Urinary bladder (tissue), 4 donors: Measurements from ENCODE around the gene PDIK1L. TPM values are rescaled to one million over a fixed set of nuclear protein-coding genes. Genes with fewer than 3 reads are reported as not detected.

ENCODE experiments used
- DNase-seq: peaks from one replicate; pipeline ENCODE4 v3.0.0-alpha.2; 2015; ENCODE audit errors: extremely low spot score
- H3K27ac ChIP-seq: one replicate; pipeline ENCODE4 v1.5.1; 2013; ENCODE audit warnings: low read depth, mild to moderate bottlenecking, moderate library complexity
- H3K36me3 ChIP-seq: one replicate; pipeline ENCODE4 v1.6.1; 2013; ENCODE audit warnings: mild to moderate bottlenecking, moderate library complexity; ENCODE audit not compliant: insufficient read depth
- H3K4me1 ChIP-seq: one replicate; pipeline ENCODE4 v1.6.1; 2013; ENCODE audit warnings: mild to moderate bottlenecking, moderate library complexity; ENCODE audit not compliant: insufficient read depth
- H3K4me3 ChIP-seq: one replicate; pipeline ENCODE4 v1.5.1; 2013; ENCODE audit warnings: low read depth, low read length
- WGBS: extraction: QIAGEN DNeasy Blood & Tissue Kit; methylation state at CpG from one replicate; pipeline ENCODE4 v1.1.7; 2013; 5-methylcytosine and 5-hydroxymethylcytosine counted together
- polyA plus RNA-seq: library from polyadenylated mRNA; stranded (reverse); fragments of 200-250 nt; gene quantifications from one replicate; pipeline ENCODE4 v1.2.3, GENCODE V29; 2013
- total RNA-seq: library from RNA; depleted of rRNA; stranded (reverse); fragments of >200 nt; gene quantifications from one replicate; pipeline ENCODE4 v1.2.3, GENCODE V29; 2014
- donor health status: healthy with polysubstance abuse.
- donor health status: healthy.

The PDIK1L gene
- total and polyA plus RNA-seq, 2 donors = 4.4 to 18.6 TPM

DNA sequence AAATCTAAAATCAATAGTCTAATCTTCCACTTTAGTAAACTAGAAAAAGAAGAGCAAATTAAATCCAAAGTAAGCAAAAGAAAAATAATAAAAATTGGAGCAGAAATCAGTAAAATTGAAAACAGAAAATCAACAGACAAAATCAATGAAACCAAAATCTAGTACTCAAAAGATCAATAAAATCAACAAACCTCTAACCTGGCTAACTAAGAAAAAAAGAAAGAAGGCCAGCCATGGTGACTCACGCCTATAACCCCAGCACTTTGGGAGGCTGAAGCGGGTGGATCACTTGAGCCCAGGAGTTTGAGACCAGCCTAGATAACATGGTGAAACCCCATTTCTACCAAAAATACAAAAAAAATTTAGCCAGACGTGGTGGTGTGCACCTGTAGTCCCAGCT is 22.8 kb downstream of the PDIK1L start:
- Histone ChIP-seq H3K36me3 (no peaks in the 10 kb centered on the region), H3K4me3 (no peak overlapping the region), H3K4me1 (no peaks in the 10 kb centered on the region), H3K27ac (no peak overlapping the region)
- WGBS = 93% methylated on average over 3 of the region's 3 CpGs
- DNase-seq = no peak

DNA sequence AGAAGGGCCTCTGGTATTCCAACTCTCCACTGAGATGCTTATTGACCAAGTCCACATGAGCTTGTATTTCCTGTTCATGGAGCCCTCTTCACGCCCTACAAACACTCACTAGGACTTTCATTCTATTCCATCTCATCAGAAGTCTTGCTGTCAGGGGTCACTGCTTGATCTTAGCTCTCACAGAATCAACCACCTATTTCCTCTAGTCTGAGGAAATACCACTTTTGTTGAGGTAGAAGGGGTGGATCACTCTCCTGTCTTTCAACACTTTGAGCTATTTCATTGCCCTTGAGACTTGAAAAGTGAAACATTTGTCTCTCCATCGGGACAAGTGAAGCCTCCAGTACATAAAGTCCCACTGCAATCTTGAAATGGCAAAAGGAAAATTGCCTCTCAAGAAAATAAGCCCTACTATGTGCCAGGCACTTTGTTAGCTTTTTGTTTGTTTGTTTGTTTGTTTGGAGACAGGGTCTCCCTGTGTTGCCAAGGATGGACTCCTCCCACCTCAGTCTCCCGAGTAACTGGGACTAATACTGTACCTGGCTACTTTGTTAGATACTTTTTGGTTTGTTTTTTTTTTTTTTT is 27.4 kb downstream of the PDIK1L start:
- WGBS = 59% methylated on average over 3 of the region's 3 CpGs
- no peak for DNase-seq
- no peaks in the 10 kb centered on the region for H3K36me3 ChIP-seq
- no peak overlapping the region for H3K27ac ChIP-seq
- H3K4me1 ChIP-seq = no peaks in the 10 kb centered on the region
- H3K4me3 ChIP-seq = no peak overlapping the region

DNA sequence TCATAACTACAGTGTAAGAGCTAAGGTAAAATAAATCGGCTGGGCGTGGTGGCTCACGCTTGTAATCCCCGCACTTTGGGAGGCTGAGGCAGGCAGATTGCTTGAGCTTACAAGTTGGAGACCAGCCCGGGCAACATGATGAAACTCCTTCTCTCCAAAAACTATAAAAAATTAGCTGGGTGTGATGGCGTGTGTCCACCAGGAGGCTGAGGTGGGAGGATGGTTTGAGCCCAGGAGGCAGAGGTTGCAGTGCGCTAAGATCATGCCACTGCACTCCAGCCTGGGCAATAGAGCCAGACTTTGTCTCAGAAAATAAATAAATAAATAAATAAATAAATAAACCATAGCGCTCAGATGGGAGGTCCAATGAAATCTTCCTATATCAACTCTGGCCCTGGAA is 30.5 kb downstream of the PDIK1L start:
- 78% methylated on average over 8 of the region's 8 CpGs for WGBS
- no peak for DNase-seq
- H3K36me3 ChIP-seq = no peaks in the 10 kb centered on the region
- H3K27ac ChIP-seq = no peak overlapping the region
- H3K4me3 ChIP-seq = no peak overlapping the region
- no peaks in the 10 kb centered on the region for H3K4me1 ChIP-seq

DNA sequence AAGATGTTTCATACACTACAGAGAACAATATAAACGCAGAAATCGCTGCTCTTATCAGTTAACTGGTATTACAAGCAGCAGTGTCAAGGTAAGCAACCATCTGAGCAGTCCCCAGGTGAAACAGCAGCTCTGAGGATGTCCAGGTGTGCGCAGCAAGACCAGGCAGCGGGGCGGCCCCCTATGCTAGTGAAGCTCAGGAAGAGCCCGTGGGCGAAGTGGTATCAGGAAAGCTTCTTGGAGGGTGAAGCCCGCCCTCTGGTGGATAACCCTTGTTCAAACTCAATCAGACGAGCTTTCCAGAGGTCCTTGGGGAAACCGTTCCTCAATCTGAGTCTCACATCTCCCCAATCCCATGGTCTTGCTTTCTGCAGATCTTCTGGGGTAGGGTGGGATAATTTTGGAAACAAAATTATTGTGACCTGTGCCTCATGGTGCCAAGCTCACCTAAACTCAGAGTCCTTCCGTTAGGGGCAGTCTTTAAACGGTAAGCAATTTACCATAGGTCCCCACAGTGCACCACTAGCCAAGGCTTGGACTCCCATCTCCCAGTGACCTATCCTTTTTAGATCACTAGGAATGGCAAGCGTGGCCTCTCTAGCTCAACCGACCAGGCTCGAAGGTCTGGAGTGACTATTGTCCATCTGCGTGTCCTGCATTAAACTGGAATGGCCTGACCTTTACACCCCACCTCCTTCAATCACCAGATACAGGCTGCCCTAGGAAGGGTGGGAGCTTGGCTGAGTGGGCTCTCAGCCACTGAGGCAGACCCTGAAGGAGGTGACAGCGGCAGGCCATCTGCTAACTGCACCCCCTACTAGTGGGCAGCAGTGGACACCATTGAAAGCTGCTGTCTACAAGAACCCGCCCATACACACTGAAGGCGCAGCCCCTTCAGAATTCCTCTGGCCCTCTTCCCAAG is 33.7 kb downstream of the PDIK1L start:
- Histone ChIP-seq H3K27ac (no peak overlapping the region), H3K36me3 (no peaks in the 10 kb centered on the region), H3K4me1 (no peaks in the 10 kb centered on the region), H3K4me3 (no peak overlapping the region)
- peak; percentile 68 for DNase-seq
- 26% methylated on average over 19 of the region's 19 CpGs for WGBS

DNA sequence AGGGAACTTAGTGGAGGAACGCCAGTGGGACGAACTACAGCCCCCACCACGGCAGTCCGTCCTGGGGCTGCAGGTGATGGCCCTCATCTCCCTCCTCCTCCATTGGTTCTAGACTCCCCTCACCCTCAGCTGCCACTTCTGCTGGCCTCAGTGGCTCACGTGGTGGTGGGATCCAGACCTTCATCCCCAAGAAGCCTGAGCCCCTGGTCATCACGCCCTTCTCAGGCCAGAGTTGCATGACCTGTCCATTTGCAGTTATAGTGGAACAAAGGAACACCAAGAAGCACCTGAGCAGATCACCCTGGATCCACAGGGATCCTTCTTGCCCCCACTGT is 34.3 kb downstream of the PDIK1L start:
- no peak for DNase-seq
- Histone ChIP-seq H3K4me1 (no peaks in the 10 kb centered on the region), H3K36me3 (no peaks in the 10 kb centered on the region), H3K27ac (no peak overlapping the region), H3K4me3 (no peak overlapping the region)
- 44% methylated on average over 6 of the region's 6 CpGs for WGBS

DNA sequence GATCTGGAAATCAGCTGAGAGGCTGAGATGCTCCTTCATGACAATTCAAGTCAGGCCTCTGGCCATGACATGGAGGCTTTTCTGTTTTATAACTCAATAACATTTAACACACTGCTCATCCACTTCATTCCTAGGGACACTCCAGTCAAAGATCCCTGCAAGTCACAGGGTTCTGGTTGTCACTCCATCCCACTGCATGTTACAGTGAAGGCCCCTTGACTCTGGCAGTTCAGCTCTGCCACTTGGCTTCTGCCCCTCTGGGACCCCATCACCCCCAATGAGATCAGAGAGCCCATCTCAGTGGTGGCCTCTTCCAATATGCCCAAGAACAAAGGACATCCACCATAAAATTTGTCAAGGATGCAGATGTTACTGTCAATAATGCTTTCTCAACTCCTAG is 37.3 kb downstream of the PDIK1L start:
- H3K27ac ChIP-seq = no peak overlapping the region
- DNase-seq = no peak
- no peaks in the 10 kb centered on the region for H3K4me1 ChIP-seq
- H3K36me3 ChIP-seq = no peaks in the 10 kb centered on the region
- H3K4me3 ChIP-seq = no peak overlapping the region

DNA sequence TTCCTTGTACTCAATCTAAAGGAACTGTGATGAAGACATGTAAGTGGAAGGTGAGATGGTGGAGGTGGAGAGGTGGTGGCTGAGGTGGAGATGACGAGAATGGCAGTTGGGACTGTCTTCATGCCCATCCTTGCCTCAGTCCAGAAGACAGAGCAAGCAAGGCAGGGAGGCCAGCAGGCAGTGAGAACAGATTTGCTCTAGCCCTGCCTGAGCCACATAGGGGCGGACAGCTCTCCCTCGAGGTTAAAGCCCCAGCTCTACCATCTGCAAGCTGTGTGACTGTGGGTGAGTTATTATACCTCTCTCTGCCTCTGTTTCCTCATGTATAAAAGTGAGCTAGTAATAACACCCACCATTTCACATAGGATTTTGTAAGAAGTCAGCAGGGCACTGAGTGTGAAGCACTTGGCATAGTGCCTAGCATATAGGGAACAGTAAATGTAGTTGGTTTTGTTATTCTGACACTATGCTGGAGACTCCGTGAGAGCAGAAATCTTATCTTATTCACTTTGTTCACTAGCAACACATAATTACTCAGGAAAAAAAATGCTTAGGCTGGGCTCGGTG is 42.4 kb downstream of the PDIK1L start:
- H3K4me1 ChIP-seq = no peaks in the 10 kb centered on the region
- WGBS = 46% methylated on average over 5 of the region's 5 CpGs
- no peak for DNase-seq

DNA sequence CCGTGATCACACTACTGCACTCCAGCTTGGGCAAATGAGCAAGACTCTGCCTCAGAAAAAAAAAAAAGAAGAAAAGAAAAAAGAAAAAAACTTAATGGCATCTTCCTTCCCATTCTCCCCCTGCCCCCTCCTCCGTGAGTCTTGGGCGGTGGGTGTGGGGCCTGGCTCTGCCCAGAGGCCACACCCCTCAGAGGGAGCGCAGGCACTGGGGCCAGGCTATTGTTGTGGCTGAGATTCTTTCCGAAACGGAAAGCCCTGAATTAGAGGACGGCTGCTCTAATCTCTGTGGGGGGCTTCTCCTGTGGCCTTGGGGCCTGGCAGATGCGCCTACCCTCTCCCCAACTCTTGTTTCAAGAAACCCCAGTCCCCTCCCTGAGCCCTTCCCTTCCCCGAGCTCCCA is 43.1 kb downstream of the PDIK1L start:
- 42% methylated on average over 9 of the region's 9 CpGs for WGBS
- Histone ChIP-seq H3K4me3 (no peak overlapping the region), H3K27ac (peak overlapping the region; percentile 54), H3K36me3 (no peaks in the 10 kb centered on the region), H3K4me1 (no peaks in the 10 kb centered on the region)
- no peak for DNase-seq

More for the DNA sequence above, 42.4 kb downstream of the PDIK1L start:
- H3K36me3 ChIP-seq = no peaks in the 10 kb centered on the region
- no peak overlapping the region for H3K4me3 ChIP-seq
- H3K27ac ChIP-seq = no peak overlapping the region

DNA sequence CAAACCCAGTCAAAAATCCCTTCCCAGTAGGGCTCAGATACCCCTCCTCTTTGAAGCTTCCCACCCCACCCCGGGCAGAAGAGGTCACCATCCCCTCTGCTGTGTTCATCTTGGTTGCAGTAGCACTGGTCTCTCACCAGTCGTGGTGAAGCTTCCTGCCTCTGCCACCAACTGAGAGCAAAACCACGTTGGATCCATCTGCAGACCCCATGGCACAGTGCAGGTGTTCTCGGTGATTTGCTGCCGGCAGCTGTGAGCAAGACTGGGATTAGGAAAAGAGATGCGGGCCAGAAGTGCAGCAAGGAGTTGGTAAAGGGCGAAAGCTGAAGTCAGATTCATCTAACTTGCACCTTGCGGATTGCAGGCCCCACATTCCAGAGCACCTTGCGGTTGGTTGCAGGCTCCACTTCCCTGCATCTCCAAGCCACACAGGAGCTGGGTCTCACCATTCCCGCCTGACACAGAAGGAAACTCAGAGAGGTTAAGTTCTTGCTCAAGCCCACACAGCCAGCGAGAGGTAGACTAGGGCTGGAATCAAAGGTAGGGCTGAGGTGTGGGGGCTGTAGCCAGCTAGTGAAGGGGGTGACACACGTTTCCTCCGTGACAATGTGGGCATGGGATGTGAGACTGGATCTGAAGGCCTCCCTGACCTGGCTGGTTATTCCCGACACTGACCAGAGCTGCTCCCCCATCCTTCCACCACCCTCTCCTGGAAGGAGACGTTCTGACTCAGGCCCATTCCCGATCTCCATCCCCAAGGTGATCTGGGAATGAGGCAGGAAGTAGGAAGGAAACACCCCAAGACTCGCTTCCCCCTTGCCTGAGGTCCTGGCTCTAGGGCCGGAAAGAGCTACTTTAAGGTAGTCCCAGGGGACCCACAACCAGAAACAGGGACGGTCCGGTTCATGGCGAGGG is 44.0 kb downstream of the PDIK1L start:
- Histone ChIP-seq H3K4me3 (no peak overlapping the region), H3K27ac (no peak overlapping the region), H3K4me1 (no peaks in the 10 kb centered on the region), H3K36me3 (no peaks in the 10 kb centered on the region)
- 58% methylated on average over 21 of the region's 21 CpGs for whole genome bisulfite sequencing
- no peak for DNase-seq

DNA sequence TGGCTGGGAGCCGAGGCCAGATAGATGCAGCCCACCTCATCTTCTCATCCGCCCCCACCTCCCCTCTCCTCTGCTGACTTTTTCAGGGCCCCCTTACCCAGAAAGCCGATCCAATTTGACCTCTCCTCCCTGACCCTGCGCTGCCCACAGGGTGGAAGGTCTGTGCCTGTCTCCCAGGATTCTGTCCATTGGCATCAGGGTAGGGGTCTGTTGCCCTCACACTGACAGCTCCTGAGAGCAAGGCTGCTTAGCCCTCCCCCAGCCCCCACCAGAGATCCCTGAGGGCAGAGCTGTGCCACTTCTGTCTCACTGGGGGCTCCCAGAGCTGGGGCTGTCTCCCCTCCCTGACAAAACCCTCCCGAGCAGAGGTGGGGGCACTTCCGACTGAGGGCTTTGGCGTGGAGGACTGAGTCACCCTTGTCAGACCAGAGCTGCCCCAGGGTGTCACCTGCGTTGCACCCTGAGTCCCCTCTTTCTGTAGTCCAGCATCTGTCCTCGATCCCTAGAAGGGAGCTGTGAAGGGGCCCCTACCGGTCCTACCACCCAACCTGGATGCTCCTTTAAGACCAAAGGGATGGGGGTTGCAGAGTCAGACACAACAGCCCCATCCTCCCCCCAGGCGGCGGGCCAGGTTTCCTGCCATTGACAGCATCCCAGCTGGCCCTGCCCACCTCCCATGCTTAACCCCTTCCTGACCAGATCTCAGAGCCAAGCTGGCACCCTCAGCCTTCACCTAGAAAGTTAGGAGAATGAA is 44.8 kb downstream of the PDIK1L start:
- no peaks in the 10 kb centered on the region for H3K36me3 ChIP-seq
- no peak overlapping the region for H3K27ac ChIP-seq
- no peak for DNase-seq
- no peaks in the 10 kb centered on the region for H3K4me1 ChIP-seq
- H3K4me3 ChIP-seq = no peak overlapping the region
- 29% methylated on average over 12 of the region's 12 CpGs for WGBS

DNA sequence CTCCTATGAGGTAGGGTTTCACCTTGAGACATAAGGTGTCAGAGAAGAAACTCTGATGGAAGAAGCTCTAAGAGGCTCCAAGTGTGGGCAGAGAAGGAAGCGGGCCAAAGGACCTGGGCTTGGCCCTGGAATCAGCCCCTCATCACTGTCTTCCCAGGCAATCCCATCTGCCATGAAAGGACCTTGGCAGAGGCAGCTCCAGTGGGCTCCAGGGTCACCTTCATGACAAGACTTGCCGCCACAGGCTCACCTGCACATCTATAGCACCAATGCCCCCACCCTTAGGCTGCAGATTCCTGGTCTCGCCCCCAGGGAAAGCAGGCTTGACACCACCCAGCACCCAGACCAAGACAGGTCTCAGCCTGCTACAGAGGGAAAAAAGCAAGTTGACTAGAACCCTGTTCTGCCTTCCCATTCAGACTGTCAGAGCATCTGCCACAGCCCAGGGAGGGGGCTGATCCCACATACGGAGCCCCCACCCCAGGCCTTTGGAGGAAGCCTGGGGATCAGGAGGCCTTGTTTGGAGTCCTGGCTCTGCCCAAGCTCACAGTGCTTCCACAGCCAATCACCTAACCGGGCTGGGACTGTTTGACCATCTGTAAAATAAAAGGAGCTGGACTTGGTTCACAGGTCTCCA is 46.8 kb downstream of the PDIK1L start:
- Histone ChIP-seq H3K27ac (no peak overlapping the region), H3K4me1 (no peaks in the 10 kb centered on the region), H3K4me3 (no peak overlapping the region), H3K36me3 (no peaks in the 10 kb centered on the region)
- WGBS = 77% methylated on average over 5 of the region's 5 CpGs
- no peak for DNase-seq

DNA sequence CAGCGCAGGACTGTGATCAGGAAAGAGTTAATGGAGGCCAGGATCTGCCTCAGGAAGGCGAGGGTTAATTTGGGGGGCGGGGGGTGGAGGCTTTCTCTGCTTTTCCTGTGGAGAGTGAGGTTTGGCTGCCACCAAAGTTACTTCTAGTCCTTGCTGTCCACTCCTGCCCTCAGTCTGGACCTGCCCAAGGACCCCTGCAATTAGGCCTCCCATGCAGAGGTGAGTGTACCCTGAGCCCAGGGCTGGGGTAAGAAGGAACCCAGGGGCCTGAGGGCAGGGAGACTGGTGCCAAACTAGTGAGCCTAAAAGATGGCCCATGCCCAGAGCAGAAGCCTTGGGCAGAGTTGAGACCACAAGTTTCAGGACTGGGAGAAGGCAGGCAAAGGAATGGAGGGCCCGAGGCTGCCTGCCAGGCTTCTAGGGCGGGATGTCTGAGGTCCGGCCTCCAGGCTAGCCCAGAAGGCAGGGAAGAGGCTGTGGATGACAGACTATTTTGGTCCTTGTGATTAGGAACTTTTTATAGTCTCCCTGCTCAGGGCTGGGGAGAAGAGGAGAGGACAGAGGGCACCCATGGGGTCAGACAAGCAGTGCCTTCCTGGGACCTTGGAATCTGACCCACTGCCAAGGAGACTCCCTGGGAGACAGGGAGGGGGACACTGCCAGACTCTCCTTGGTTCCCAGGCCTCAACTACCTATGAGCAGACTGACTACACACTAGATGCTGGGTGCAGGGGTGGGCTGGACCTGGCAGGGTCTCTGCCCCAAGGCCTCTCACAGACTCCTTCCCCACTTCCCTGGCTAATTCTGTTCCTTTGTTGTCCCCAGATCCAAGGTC is 47.5 kb downstream of the PDIK1L start, which contains the start of gene FAM110D:
Gene FAM110D, plus strand, starts transcription at position 172 of the 835 bp plus-strand sequence. CDS start 2,213 bp downstream, outside the sequence.
- Histone ChIP-seq H3K4me1 (no peaks in the 10 kb centered on the region), H3K4me3 (peak within 1 kb of the TSS; percentile 24), H3K27ac (no peak within 1 kb of the TSS), H3K36me3 (no peaks in the 10 kb centered on the region)
- no peak for DNase-seq
- 51% methylated on average over 6 of the region's 6 CpGs for WGBS
